Lower leg skin (tissue), 4 donors: Measurements from ENCODE around the gene CDH26. TPM values are rescaled to one million over a fixed set of nuclear protein-coding genes. Genes with fewer than 3 reads are reported as not detected.
"Not testable (repeated sequence)": the region's sequence is repeated elsewhere in the genome, so short reads cannot be mapped to it uniquely, and the experiment has no call there.

ENCODE experiments used
- DNase-seq, 2 donors: peaks; one replicate each; pipeline ENCODE4 v3.0.0-alpha.2; 2019; ENCODE audit warnings: low spot score in 2 of 2
- H3K4me3 ChIP-seq: fragments of 200-600 bp; sonication (generic); 2 replicates; pipeline ENCODE4 v1.5.1; 2017; ENCODE audit warnings: mild to moderate bottlenecking, low read depth; ENCODE audit not compliant: poor library complexity, severe bottlenecking
- POLR2A ChIP-seq, 2 donors: fragments of 450-650 bp; IDR thresholded peaks; one replicate each; pipeline ENCODE4 v1.6.1; 2016 to 2017; ENCODE audit warnings: antibody characterized with exemption in 2 of 2, mild to moderate bottlenecking in 1 of 2, moderate library complexity in 1 of 2
- WGBS, 2 donors: methylation state at CpG; one replicate each; pipeline ENCODE4 v1.1.5; 2018; 5-methylcytosine and 5-hydroxymethylcytosine counted together
- intact Hi-C: fragments of 100-400 bp; cut with DNase I; formaldehyde crosslinking; loops from one replicate; pipeline ENCODE4 v1.15.0; 2023; ENCODE audit warnings: low total_unique reads
- total RNA-seq, 4 donors: library from RNA; depleted of rRNA; stranded (reverse); fragments of >200 nt; gene quantifications; one replicate each; pipeline ENCODE4 v1.1.0, GENCODE V29; 2016
- TF ChIP-seq, protein P1 (sequence below), 3 donors: fragments of 450-650 bp; IDR thresholded peaks; one replicate each; pipeline ENCODE4 v1.5.1; 2016; ENCODE audit warnings: antibody characterized with exemption in 3 of 3, mild to moderate bottlenecking in 3 of 3, moderate library complexity in 2 of 3

Gene CDH26
- total RNA-seq, 4 donors from 2014 or later, result 1.1 to 10.6 (median 1.8) TPM

DNA sequence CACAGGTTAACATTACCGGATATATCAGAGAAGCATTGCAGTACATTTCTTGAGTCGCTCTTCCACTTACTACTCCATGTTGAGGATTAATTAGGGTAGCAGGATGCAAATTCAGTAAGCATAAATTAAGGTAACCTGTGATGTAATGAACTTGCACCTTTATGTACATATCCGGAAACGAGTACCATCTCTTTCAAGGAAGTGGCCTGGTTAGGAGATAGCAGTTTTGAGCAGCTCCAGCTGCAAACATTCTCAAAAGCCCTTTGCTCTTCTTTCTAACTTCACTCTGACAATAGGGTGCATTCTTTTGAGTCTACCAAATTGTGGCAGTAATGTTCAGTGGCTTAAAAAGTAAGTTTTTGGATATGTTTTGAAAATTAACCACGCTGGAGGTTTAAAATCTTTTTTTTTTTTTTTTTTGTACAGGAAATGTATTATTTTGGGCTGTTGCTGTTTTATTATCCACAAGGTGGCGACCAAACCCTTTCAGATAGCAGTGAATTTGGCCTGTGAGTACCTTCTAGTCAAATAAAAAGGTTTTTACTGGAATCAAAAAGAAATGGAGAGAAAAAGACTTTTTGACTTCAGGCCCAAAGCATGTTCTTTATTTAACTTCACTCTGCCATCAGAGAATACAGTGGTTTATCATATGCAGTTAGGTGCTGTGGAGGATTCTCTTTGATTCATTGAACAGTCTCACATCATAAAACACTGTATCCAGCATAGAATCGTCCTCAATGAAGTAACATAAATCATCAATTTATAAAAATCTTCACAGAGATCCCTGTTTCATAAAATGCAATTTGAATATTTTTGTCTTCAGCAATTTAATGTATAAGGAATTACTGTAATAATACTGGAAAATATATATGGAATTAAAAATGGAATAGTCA lies 9.1 kb upstream of the CDH26 start:
- DNase-seq, result no peak
- no peak overlapping the region for H3K4me3 ChIP-seq
- intact Hi-C loops, result no loop called here
- TF ChIP-seq, protein P1, sequence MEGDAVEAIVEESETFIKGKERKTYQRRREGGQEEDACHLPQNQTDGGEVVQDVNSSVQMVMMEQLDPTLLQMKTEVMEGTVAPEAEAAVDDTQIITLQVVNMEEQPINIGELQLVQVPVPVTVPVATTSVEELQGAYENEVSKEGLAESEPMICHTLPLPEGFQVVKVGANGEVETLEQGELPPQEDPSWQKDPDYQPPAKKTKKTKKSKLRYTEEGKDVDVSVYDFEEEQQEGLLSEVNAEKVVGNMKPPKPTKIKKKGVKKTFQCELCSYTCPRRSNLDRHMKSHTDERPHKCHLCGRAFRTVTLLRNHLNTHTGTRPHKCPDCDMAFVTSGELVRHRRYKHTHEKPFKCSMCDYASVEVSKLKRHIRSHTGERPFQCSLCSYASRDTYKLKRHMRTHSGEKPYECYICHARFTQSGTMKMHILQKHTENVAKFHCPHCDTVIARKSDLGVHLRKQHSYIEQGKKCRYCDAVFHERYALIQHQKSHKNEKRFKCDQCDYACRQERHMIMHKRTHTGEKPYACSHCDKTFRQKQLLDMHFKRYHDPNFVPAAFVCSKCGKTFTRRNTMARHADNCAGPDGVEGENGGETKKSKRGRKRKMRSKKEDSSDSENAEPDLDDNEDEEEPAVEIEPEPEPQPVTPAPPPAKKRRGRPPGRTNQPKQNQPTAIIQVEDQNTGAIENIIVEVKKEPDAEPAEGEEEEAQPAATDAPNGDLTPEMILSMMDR (IDR thresholded peaks at IDR 0.05), result no peak
- no peak for TF ChIP-seq POLR2A (IDR thresholded peaks at IDR 0.05)
- 38% methylated on average over 7 of the region's 7 CpGs for WGBS, 2 donors

DNA sequence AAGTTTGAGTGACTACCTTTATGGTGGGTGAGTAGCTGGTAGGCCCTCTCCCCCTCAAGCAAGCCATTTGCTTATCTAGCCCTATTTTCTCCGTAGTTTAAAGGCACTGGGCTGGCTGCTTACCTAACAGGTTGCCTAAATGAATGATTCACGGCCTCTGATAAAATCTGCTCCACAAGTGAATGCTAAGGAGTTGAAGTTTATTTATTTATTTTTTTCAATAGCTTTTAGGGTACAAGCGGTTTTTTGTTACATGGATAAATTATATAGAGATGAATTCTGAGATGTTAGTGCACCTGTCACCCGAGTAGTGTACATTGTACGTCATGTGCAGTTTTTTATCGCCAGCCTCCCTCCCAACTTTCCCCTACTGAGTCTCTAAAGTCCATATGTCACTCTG lies 8.3 kb upstream of the CDH26 start:
- TF ChIP-seq POLR2A (IDR thresholded peaks at IDR 0.05), result no peak
- TF ChIP-seq, protein P1 (IDR thresholded peaks at IDR 0.05), result no peak
- no peak for DNase-seq
- H3K4me3 ChIP-seq, result no peak overlapping the region
- WGBS, 2 donors, result 78 to 90% methylated on average over 6 of the region's 6 CpGs
- intact Hi-C loops, result loop anchor here (10.0 kb wide), 1 partner anchor 105 kb away; no protein-coding TSS in a partner anchor

DNA sequence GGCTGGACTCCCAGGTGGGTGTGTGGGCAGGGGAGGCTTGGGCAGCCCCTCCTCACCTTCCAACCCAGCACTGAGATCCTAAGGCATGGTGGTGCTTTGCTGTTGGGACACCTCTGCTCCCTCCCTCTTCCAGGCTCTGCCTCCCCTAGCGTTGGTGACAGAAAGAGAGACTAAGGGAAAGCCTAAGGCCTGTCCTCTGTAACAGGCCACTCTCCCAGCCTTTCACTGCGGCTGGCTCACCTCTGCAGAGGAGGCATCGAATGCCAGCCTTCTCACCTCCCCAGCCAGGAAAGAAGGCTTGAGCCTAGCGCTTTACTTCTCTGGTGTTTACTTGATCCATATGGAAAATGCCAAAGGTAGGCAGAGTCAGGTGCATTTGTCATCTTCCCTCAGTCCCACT lies 3.5 kb upstream of the CDH26 start:
- intact Hi-C loops, result loop anchor here (10.0 kb wide), 1 partner anchor 100 kb away; no protein-coding TSS in a partner anchor
- no peak for DNase-seq
- 88 to 93% methylated on average over 4 of the region's 4 CpGs for WGBS, 2 donors

DNA sequence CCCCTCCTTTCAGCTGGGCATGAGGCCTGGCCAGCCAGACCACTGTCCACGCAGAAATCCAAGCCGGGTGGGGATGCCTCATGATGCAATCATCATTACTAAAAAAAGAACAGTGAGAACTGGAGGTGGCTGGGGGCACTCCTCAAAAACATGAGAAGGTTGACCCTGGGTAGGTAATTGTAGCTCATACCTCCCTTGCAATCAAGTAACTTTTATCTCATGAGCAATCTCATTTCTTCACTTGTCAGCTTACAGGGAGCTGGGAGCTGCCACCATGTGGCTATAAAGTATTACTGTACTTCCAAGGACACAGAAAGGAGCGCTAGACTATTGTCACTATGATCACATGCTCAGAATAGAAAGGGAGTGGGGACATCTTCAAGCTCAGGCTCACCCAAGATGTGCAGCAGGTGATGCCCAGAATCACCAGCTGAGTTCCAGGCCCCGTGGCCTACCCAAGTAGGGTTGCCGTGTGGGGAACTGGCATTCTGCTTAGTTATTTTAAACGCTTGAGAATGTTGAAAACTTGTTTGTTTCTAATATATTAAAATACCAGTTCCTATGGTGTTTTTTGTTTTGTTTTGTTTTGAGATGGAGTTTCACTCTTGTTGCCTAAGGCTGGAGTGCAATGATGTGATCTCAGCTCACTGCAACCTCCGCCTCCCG lies 3.0 kb upstream of the CDH26 start:
- intact Hi-C loops, result loop anchor here (10.0 kb wide), 1 partner anchor 100 kb away; no protein-coding TSS in a partner anchor
- no peak for TF ChIP-seq POLR2A (IDR thresholded peaks at IDR 0.05)
- TF ChIP-seq, protein P1 (IDR thresholded peaks at IDR 0.05), result no peak
- no peak for DNase-seq
- WGBS, 2 donors, result 74 to 76% methylated on average over 8 of the region's 8 CpGs
- no peak overlapping the region for H3K4me3 ChIP-seq

More for the DNA sequence above, 3.5 kb upstream of the CDH26 start:
- no peak for TF ChIP-seq POLR2A (IDR thresholded peaks at IDR 0.05)
- TF ChIP-seq, protein P1 (IDR thresholded peaks at IDR 0.05), result no peak
- no peak overlapping the region for H3K4me3 ChIP-seq

DNA sequence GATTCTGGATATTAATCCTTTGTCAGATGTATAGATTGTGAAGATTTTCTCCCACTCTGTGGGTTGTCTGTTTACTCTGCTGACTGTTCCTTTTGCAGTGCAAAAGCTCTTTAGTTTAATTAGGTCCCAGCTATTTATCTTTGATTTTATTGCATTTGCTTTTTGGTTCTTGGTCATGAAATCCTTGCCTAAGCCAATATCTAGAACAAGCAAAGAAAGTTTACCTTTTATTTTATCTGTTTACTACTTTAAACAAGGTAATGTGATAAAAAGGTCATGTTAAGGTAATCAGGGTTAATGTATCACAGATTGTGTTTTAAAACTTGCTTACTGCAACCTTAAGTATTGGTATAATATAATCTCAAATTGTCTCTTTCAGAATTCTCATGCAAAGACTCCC lies 655 bp upstream of the CDH26 start:
- intact Hi-C loops, result loop anchor here (10.0 kb wide), 1 partner anchor 97 kb away; no protein-coding TSS in a partner anchor
- not testable (repeated sequence) for H3K4me3 ChIP-seq, DNase-seq

DNA sequence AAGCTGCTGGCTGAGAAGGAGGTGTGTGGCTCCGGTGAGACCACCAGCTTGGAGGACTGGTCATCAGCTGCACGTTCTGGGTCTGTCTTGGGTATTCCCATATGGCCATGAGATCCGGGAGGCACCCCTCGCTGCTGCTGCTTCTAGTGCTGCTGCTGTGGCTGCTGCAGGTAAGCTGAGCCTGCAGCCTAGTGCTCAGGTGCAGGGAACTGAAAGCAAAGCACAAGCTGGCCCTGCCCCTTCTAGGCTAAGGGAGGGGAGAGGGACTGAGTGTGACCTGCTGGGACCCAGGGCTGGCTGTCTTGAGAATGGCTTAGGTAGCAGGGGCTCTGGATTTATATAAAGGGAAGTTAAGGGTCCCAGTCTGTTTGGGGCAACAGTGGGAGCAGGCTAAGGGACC lies 403 bp downstream of the CDH26 start:
- intact Hi-C loops, result loop anchor here (10.0 kb wide), 1 partner anchor 96 kb away; no protein-coding TSS in a partner anchor
- no peak for DNase-seq
- WGBS, 2 donors, result 88 to 93% methylated on average over 4 of the region's 4 CpGs
- TF ChIP-seq POLR2A (IDR thresholded peaks at IDR 0.05), result no peak
- TF ChIP-seq, protein P1 (IDR thresholded peaks at IDR 0.05), result no peak
- H3K4me3 ChIP-seq, result no peak overlapping the region
